GM12878 (cell line): ENCODE measurements around the gene SFPQ. TPM values are rescaled to one million over a fixed set of nuclear protein-coding genes. Genes with fewer than 3 reads are reported as not detected.

Source experiments
- ATAC-seq: fragments of 200-7000 bp; cut with Tn5 transposase; 3 replicates; pipeline ENCODE4 v1.9.1; 2020; ENCODE audit warnings: mild to moderate bottlenecking, moderate library complexity
- BruUV-seq: library from RNA; stranded (reverse); fragments of 400-500 nt; replicated peaks from 2 replicates; lab custom pipeline; 2021; lab: Mats Ljungman, UMichigan
- CTCF ChIA-PET: fragments of 300-600 bp; sonication (Branson Sonifier 250); formaldehyde crosslinking; extraction: SDS; loops from one replicate; lab custom pipeline; 2021; ENCODE audit warnings: inconsistent platforms; lab: Yijun Ruan, JAX
- POLR2A ChIA-PET: fragments of 350-600 bp; formaldehyde crosslinking; extraction: SDS; loops from one replicate; lab custom pipeline; 2021; ENCODE audit warnings: inconsistent platforms; lab: Charles Lee
- RAD21 ChIA-PET: fragments of 300-600 bp; sonication (Branson Sonifier 250); formaldehyde crosslinking; loops from one replicate; lab custom pipeline; 2023; ENCODE audit warnings: antibody characterized with exemption; ENCODE audit not compliant: unreplicated experiment; lab: Charles Lee
- SMC1A ChIA-PET: fragments of 300-600 bp; sonication (Branson Sonifier 250); formaldehyde crosslinking; loops from one replicate; lab custom pipeline; 2023; ENCODE audit not compliant: unreplicated experiment, uncharacterized antibody; lab: Charles Lee
- DNase-seq: peaks from one replicate; pipeline ENCODE4 v3.0.0-alpha.2; 2011; ENCODE audit warnings: low read depth, low spot score
- FAIRE-seq: peaks from 3 replicates; lab custom pipeline; 2011; peaks lifted over from hg19 to GRCh38; lab: Jason Lieb, UNC
- H2AFZ ChIP-seq: 2 replicates; pipeline ENCODE4 v1.6.0; 2011; ENCODE audit warnings: low read depth, low read length, control low read depth; ENCODE audit not compliant: control insufficient read depth
- H3K27ac ChIP-seq: 2 replicates; pipeline ENCODE4 v1.5.1; 2011; ENCODE audit warnings: control low read depth; ENCODE audit not compliant: control insufficient read depth, insufficient read depth
- H3K27me3 ChIP-seq, 2 experiments: replicated peaks in 1 of 2; 2 replicates each; pipeline versions ENCODE4 v1.6.0 to v1.6.1; 2011; ENCODE audit warnings: low read length in 1 of 2; ENCODE audit not compliant: control insufficient read depth in 2 of 2, insufficient read depth in 2 of 2
- H3K36me3 ChIP-seq, 2 experiments: 2 replicates each; pipeline ENCODE4 v1.5.1; 2011; ENCODE audit warnings: low read length in 1 of 2; ENCODE audit not compliant: control insufficient read depth in 2 of 2, insufficient read depth in 2 of 2
- H3K4me1 ChIP-seq: 2 replicates; pipeline ENCODE4 v1.6.1; 2011; ENCODE audit warnings: mild to moderate bottlenecking, low read length, moderate library complexity, mixed read lengths; ENCODE audit not compliant: control insufficient read depth, insufficient read depth
- H3K4me2 ChIP-seq: 2 replicates; pipeline ENCODE4 v1.6.0; 2011; ENCODE audit warnings: control low read depth; ENCODE audit not compliant: control insufficient read depth, insufficient read depth
- H3K4me3 ChIP-seq: fragments of 200-600 bp; sonication (generic); 2 replicates; pipeline ENCODE4 v1.5.1; 2016
- H3K79me2 ChIP-seq: 2 replicates; pipeline ENCODE4 v1.6.0; 2011; ENCODE audit warnings: low read length; ENCODE audit not compliant: control insufficient read depth, insufficient read depth
- H3K9ac ChIP-seq: 2 replicates; pipeline ENCODE4 v1.8.0; 2011; ENCODE audit warnings: low read length, control low read depth, mixed read lengths; ENCODE audit not compliant: control insufficient read depth, insufficient read depth
- H3K9me3 ChIP-seq: replicated peaks from 3 replicates; pipeline ENCODE4 v1.5.1; 2011; ENCODE audit warnings: mild to moderate bottlenecking, low read length; ENCODE audit not compliant: control insufficient read depth, insufficient read depth
- H4K20me1 ChIP-seq: 2 replicates; pipeline ENCODE4 v1.6.0; 2011; ENCODE audit not compliant: control insufficient read depth, insufficient read depth
- CEBPB ChIP-seq, 2 experiments: fragments of 150-350 bp in 1 of 2; IDR thresholded peaks; 2 replicates each; pipeline ENCODE4 v1.6.1; 2012 to 2014; ENCODE audit warnings: low read depth in 2 of 2, low read length in 2 of 2, borderline replicate concordance in 1 of 2, inconsistent platforms in 1 of 2
- FOXK2 ChIP-seq: fragments of 450-650 bp; IDR thresholded peaks from 2 replicates; pipeline ENCODE4 v1.6.1; 2017; ENCODE audit warnings: mild to moderate bottlenecking, moderate library complexity
- FOXM1 ChIP-seq: IDR thresholded peaks from 2 replicates; pipeline ENCODE4 v1.6.1; 2012; ENCODE audit warnings: low read depth, mild to moderate bottlenecking, inconsistent platforms, low read length, moderate library complexity
- HCFC1 ChIP-seq: fragments of 150-350 bp; IDR thresholded peaks from 2 replicates; pipeline ENCODE4 v1.6.1; 2014; ENCODE audit warnings: low read length
- POLR2AphosphoS2 ChIP-seq: IDR thresholded peaks from 2 replicates; pipeline ENCODE4 v1.6.1; 2011; ENCODE audit warnings: low read depth, mild to moderate bottlenecking, low read length, improper control_type of control experiment, moderate library complexity
- SREBF2 ChIP-seq: IDR thresholded peaks from 2 replicates; pipeline ENCODE4 v1.6.1; 2012; ENCODE audit warnings: mild to moderate bottlenecking, low read length
- STAT1 ChIP-seq: fragments of 450-650 bp; conservative IDR thresholded peaks from 2 replicates; pipeline ENCODE4 v1.6.1; 2014; ENCODE audit warnings: antibody characterized with exemption, mild to moderate bottlenecking
- TAF1 ChIP-seq: IDR thresholded peaks from 2 replicates; pipeline ENCODE4 v1.6.1; 2011; ENCODE audit warnings: mild to moderate bottlenecking, low read depth, low read length, borderline replicate concordance
- YY1 ChIP-seq: IDR thresholded peaks from 2 replicates; pipeline ENCODE4 v1.6.1; 2011; ENCODE audit warnings: low read depth, mild to moderate bottlenecking, low read length
- ZBTB33 ChIP-seq: fragments of 450-650 bp; IDR thresholded peaks from 2 replicates; pipeline ENCODE4 v1.6.1; 2017; ENCODE audit warnings: mild to moderate bottlenecking
- ZNF274 ChIP-seq: IDR thresholded peaks from one replicate; pipeline ENCODE4 v1.8.0; 2011; ENCODE audit not compliant: insufficient read length, insufficient read depth
- ZNF622 ChIP-seq: fragments of 450-650 bp; IDR thresholded peaks from 2 replicates; pipeline ENCODE4 v1.6.1; 2017; ENCODE audit warnings: mild to moderate bottlenecking, inconsistent platforms
- WGBS: methylation state at CpG from one replicate; pipeline ENCODE4 v1.1.6; 2016; ENCODE audit warnings: low lambda C conversion rate; ENCODE audit not compliant: insufficient replicate concordance, insufficient coverage; ENCODE audit errors: missing lambda C conversion rate; 5-methylcytosine and 5-hydroxymethylcytosine counted together
- in situ Hi-C: fragments of 300-500 bp; cut with MboI; formaldehyde crosslinking; loops from 9 replicates; pipeline ENCODE4 v1.14.3; 2018; ENCODE audit warnings: mixed read lengths
- intact Hi-C: fragments of 100-400 bp; cut with micrococcal nuclease; formaldehyde crosslinking; loops from one replicate; pipeline ENCODE4 v1.14.2; 2022; ENCODE audit not compliant: unreplicated experiment
- polyA plus RNA-seq, 11 experiments: library from polyadenylated mRNA; depleted of rRNA in 4 of 11; unstranded in 6 of 11; stranded (reverse) in 5 of 11; fragments of >200 nt; fragmentation: Nextera tagmentation in 4 of 11; fragmentation: Illumina TruSeq in 1 of 11; extraction: Ambion mirVana in 4 of 11; extraction: Trizol in 1 of 11; gene quantifications; 1 replicate in 1 of 11; 2 replicates in 10 of 11; pipeline versions ENCODE4 v1.2.1 to v1.2.3, GENCODE V29; 2011 to 2016; ENCODE audit warnings: inconsistent platforms in 2 of 11, missing spikeins in 2 of 11, low read depth in 1 of 11
- total RNA-seq, 4 experiments: library from RNA; depleted of rRNA in 3 of 4; stranded (reverse); fragments of >200 nt in 3 of 4; fragmentation: Illumina TruSeq in 1 of 4; extraction: Trizol in 1 of 4; gene quantifications; 2 replicates each; pipeline versions ENCODE4 v1.2.1 to v1.2.3, GENCODE V29; 2013 to 2021
- TF ChIP-seq, protein P1 (sequence below): IDR thresholded peaks from 2 replicates; pipeline ENCODE4 v1.6.1; 2012; ENCODE audit warnings: low read depth, low read length, improper control_type of control experiment
- TF ChIP-seq, protein P2 (sequence below): IDR thresholded peaks from 2 replicates; pipeline ENCODE4 v1.6.1; 2012; ENCODE audit warnings: low read depth, low read length, improper control_type of control experiment
- TF ChIP-seq, protein P3 (sequence below): fragments of 450-650 bp; IDR thresholded peaks from 2 replicates; pipeline ENCODE4 v1.6.1; 2017; ENCODE audit warnings: mild to moderate bottlenecking, moderate library complexity

The SFPQ gene
- total and polyA plus RNA-seq, 10 of the 15 experiments (the other 5 are each of a cell fraction or from before 2014, with no cell fraction given), result 78.5 to 559 (median 199) TPM

DNA sequence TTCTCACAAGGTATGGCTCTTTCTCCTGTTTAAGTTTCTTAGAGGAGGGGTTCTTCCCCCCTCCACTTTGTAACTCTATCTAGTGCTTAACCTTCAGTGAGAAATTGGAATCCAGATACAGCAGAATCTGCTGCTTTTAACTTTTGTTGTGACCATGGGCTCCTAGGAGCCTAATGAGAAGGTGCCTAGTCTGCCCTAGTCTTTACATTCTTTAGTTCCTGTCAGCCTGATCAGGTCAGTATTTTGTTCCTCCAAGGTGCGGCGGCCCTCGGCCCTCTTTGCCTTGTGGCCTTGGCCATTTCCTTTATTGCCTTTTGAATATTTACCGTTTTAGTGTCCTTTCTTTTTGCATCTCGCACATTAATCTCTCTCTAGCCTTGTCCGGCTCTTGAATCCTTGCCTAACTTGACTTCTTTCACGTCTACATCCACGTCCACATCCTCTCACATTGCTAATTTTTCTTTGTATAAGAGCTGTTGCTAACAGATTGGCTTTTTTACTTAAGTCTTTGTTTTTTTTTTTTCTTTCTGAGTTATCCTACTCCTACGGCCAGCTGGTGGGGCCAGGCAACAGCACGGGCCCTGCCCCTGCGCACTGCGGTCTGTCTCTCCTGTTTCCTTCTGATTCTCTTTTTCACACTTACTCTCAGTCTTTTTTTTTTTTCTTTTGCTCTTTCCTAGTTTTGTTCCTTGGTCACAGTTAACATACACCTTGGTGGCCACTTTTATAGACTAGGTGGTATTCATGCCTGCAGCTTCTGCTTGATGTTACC lies 49.0 kb downstream of the SFPQ start:
- no peak overlapping the region for H3K4me3 ChIP-seq
- 79% methylated on average over 12 of the region's 12 CpGs for WGBS
- CTCF ChIA-PET, result no interaction called here
- H3K9me3 ChIP-seq, result no peaks in the 10 kb centered on the region
- POLR2A ChIA-PET, result no interaction called here
- H3K27ac ChIP-seq, result no peak overlapping the region
- intact Hi-C loops, result no loop called here
- H4K20me1 ChIP-seq, result no peaks in the 10 kb centered on the region
- no peak for FAIRE-seq
- H3K4me1 ChIP-seq, result no peaks in the 10 kb centered on the region
- no peaks in the 10 kb centered on the region for H3K36me3 ChIP-seq
- no peaks in the 10 kb centered on the region; a peak in 1 of 4 replicates for H3K27me3 ChIP-seq
- no peak overlapping the region for H3K4me2 ChIP-seq
- TF ChIP-seq, protein P1, sequence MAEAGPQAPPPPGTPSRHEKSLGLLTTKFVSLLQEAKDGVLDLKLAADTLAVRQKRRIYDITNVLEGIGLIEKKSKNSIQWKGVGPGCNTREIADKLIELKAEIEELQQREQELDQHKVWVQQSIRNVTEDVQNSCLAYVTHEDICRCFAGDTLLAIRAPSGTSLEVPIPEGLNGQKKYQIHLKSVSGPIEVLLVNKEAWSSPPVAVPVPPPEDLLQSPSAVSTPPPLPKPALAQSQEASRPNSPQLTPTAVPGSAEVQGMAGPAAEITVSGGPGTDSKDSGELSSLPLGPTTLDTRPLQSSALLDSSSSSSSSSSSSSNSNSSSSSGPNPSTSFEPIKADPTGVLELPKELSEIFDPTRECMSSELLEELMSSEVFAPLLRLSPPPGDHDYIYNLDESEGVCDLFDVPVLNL, result no peak
- TF ChIP-seq FOXM1 (no peak), TAF1 (no peak), ZNF274 (no peak), HCFC1 (no peak), FOXK2 (no peak), ZNF622 (no peak), SREBF2 (no peak), ZBTB33 (no peak), YY1 (no peak), POLR2AphosphoS2 (no peak), CEBPB (IDR thresholded peaks at IDR 0.05; ENCODE audit: borderline replicate concordance in 1 of 2, low read depth in 2 of 2, low read length in 2 of 2) (no peak), STAT1 (no peak)
- TF ChIP-seq, protein P2, sequence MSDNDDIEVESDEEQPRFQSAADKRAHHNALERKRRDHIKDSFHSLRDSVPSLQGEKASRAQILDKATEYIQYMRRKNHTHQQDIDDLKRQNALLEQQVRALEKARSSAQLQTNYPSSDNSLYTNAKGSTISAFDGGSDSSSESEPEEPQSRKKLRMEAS, result no peak
- TF ChIP-seq, protein P3, sequence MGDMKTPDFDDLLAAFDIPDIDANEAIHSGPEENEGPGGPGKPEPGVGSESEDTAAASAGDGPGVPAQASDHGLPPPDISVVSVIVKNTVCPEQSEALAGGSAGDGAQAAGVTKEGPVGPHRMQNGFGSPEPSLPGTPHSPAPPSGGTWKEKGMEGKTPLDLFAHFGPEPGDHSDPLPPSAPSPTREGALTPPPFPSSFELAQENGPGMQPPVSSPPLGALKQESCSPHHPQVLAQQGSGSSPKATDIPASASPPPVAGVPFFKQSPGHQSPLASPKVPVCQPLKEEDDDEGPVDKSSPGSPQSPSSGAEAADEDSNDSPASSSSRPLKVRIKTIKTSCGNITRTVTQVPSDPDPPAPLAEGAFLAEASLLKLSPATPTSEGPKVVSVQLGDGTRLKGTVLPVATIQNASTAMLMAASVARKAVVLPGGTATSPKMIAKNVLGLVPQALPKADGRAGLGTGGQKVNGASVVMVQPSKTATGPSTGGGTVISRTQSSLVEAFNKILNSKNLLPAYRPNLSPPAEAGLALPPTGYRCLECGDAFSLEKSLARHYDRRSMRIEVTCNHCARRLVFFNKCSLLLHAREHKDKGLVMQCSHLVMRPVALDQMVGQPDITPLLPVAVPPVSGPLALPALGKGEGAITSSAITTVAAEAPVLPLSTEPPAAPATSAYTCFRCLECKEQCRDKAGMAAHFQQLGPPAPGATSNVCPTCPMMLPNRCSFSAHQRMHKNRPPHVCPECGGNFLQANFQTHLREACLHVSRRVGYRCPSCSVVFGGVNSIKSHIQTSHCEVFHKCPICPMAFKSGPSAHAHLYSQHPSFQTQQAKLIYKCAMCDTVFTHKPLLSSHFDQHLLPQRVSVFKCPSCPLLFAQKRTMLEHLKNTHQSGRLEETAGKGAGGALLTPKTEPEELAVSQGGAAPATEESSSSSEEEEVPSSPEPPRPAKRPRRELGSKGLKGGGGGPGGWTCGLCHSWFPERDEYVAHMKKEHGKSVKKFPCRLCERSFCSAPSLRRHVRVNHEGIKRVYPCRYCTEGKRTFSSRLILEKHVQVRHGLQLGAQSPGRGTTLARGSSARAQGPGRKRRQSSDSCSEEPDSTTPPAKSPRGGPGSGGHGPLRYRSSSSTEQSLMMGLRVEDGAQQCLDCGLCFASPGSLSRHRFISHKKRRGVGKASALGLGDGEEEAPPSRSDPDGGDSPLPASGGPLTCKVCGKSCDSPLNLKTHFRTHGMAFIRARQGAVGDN, result no peak
- TF ChIP-seq, all 136 proteins: peak for 0
- no TSS peak for BruUV-seq
- H3K79me2 ChIP-seq, result no peaks in the 10 kb centered on the region
- no peak for ATAC-seq
- in situ Hi-C loops, result no loop called here
- SMC1A ChIA-PET, result no interaction called here
- DNase-seq, result no peak
- H2AFZ ChIP-seq, result no peak overlapping the region
- H3K9ac ChIP-seq, result no peak overlapping the region
- RAD21 ChIA-PET, result no interaction called here
